LNCaP clone FGC (cell line): ENCODE measurements around the gene GPSM3.

Experiments
- DNase-seq: peaks from one replicate; pipeline ENCODE4 v3.0.0-alpha.2; 2011; ENCODE audit warnings: low read depth
- H3K4me3 ChIP-seq: 2 replicates; pipeline ENCODE4 v1.5.1; 2011; ENCODE audit warnings: mild to moderate bottlenecking, low read depth, low read length, control low read depth
- CTCF ChIP-seq: IDR thresholded peaks from 2 replicates; pipeline ENCODE4 v1.5.1; 2012; ENCODE audit warnings: mild to moderate bottlenecking; ENCODE audit not compliant: control insufficient read depth, insufficient read depth; ENCODE audit errors: extremely low read depth

Gene GPSM3

GRCh38 chr6:32204268-32204715 is 11.8 kb upstream of the GPSM3 start:
- TF ChIP-seq CTCF: no peak
- no peak overlapping the region for H3K4me3 ChIP-seq
- no peak for DNase-seq

GRCh38 chr6:32203426-32204267 is 11.2 kb upstream of the GPSM3 start:
- TF ChIP-seq CTCF: no peak
- DNase-seq: no peak
- no peak overlapping the region for H3K4me3 ChIP-seq

- DNase-seq: no peak
- TF ChIP-seq CTCF: no peak
- H3K4me3 ChIP-seq: no peak overlapping the region
These were observed 9.7 kb upstream of the GPSM3 start for GRCh38 chr6:32202186-32202585.

GRCh38 chr6:32200711-32201475 is 8.4 kb upstream of the GPSM3 start:
- no peak for DNase-seq
- TF ChIP-seq CTCF: no peak
- H3K4me3 ChIP-seq: no peak overlapping the region

- no peak overlapping the region for H3K4me3 ChIP-seq
- DNase-seq: no peak
- no peak for TF ChIP-seq CTCF
These were observed 6.4 kb upstream of the GPSM3 start for GRCh38 chr6:32198866-32199265.

GRCh38 chr6:32198345-32198696 is 5.9 kb upstream of the GPSM3 start:
- no peak for TF ChIP-seq CTCF
- no peak overlapping the region for H3K4me3 ChIP-seq
- DNase-seq: no peak
